Ramos (cell line): Measurements from ENCODE around the gene FBXW8.

Experiments
- in situ Hi-C: fragments of 300-500 bp; cut with MboI; formaldehyde crosslinking; loops from one replicate; pipeline ENCODE4 v1.14.3; 2022; ENCODE audit warnings: low sequenced_read_pairs; ENCODE audit not compliant: unreplicated experiment

FBXW8 gene

DNA sequence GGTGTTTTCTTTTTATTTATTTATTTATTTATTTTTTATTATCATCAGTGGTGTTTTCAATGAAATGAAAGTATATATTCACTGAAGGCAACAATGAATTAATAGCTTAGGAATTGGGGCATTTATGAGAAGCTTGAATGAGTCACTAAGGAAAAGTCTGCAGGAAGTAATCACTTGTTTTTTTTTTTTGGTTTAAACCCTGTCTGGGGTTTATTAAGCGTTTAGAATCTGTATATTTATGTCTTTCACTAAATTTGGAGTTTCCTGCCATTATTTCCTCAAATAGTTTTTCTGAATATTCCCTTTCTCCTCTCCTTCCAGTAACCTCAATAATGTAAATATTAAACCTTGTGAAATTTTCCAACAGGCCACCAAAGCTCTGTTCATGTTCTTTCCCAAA is 103.0 kb downstream of the FBXW8 start:
- in situ Hi-C loops, result no loop called here

DNA sequence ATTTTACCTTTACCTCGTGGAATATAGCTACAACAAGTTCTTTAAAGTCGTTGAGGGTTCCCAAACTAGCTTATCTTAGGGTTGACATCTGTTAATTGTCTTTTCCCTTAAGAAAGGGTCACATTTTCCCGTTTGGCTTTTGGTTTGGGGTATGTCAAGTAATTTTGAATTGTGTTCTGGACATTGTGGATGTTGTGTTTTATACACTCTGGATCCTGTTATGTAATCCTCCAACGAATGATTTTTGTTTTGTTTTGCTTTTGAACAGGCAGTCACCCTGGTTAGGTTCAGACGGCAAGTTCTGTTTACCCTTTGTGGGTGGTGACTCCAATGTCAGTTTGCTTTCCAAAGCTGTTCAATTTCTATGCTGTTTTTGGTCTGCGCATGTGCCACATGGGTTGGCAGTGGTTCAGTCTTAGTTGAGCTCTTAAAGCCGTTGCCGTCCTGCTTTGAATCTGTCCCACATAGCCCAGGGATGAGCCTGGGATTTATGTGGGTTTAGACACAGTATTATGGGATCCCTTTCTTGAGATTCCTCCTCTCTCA is 103.7 kb downstream of the FBXW8 start:
- in situ Hi-C loops, result no loop called here

DNA sequence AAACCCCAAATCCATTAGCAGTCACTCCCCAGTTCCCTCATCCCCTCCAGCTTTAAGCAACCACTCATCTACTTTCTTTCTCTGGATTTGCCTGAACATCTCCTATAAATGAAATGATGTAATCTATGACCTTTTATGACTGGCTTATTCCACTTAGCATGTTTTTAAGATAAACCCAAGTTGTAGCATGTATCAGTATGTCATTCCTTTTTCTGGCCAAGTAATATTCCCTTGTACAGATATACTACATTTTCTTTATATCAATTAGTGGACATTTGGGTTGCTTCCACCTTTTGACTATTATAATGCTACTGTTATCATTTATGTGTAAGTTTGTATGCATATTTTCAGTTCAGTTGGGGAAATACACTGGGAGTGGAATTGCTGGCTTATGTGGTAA is 105.1 kb downstream of the FBXW8 start:
- in situ Hi-C loops, result no loop called here

DNA sequence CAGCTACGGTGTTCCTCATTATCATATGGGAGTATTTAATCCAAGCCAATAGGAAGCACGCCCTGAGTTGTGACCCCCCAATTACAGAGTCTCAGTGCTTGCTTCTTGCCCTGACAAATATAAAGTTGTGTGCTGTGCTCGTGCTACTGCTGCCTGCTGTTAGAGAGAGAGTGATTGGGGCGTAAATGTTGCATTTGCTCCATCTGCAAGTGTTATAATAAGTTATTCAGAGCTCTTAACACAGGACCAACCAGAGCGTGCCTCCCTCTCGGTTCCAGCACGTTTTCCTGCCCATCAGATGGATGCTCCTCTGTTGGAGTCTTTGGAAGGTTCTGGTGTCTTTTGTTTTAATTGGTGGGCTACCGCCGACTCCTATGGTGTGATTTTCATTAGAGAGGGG is 107.1 kb downstream of the FBXW8 start:
- in situ Hi-C loops, result no loop called here

DNA sequence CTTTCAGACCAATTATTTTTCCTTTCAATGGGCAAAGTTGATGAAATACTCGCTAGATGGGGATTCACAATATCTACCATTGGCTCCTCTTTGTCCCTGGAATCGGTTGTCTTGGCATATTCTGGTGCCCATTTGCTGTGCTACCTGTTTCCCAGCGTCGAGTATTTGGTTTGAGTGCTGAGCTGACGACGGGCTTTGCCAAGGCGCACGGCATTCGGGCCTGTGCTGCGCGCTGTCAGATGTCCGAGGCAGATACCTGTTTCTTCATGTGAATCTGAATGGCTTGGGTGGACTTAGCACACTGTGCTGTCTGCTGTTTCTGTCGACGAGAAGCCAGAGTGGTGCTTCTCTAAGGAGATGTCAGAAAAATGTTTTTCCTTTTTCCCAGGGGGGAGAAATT is 107.5 kb downstream of the FBXW8 start:
- in situ Hi-C loops, result no loop called here

DNA sequence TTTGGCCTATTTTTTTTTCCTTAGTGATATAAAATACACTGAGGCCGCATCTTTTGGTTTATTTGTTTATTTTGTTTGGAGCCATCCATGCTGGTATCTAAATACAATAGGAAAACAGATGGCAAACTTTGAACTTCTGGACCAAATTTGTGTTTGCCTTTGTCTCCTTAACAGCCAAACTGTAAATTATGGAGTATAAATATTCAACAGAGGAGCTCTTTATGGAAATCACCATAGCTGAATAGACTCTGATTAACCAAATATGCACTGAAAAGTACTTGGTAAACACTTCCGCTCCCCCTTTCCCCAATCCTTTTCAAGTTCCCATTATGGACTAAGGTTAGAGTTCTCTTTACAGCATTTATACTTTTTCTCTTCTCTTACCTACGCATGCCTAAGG is 107.9 kb downstream of the FBXW8 start:
- in situ Hi-C loops, result no loop called here

DNA sequence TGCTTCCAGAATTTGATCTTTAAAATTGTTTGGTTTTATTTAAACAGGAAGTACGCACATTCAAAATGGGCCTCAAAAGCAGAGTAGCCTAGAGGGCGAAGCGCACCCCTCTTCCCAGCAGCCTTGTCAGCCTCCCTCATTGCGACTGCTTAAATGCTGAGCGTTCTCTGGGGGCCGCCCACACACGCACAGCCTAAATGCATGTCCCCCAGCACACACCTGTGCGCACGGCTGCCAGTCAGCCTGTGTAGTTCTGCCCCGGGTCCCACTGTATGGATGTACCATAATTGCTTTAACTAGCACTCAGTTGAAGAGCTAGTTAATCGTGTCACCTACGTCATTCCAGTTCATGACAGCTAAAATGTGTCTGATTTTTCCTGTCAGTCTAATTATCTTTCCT is 109.1 kb downstream of the FBXW8 start:
- in situ Hi-C loops, result loop anchor here (5.0 to 10.0 kb wide), 2 partner anchors 97 to 315 kb away; no protein-coding TSS in a partner anchor

DNA sequence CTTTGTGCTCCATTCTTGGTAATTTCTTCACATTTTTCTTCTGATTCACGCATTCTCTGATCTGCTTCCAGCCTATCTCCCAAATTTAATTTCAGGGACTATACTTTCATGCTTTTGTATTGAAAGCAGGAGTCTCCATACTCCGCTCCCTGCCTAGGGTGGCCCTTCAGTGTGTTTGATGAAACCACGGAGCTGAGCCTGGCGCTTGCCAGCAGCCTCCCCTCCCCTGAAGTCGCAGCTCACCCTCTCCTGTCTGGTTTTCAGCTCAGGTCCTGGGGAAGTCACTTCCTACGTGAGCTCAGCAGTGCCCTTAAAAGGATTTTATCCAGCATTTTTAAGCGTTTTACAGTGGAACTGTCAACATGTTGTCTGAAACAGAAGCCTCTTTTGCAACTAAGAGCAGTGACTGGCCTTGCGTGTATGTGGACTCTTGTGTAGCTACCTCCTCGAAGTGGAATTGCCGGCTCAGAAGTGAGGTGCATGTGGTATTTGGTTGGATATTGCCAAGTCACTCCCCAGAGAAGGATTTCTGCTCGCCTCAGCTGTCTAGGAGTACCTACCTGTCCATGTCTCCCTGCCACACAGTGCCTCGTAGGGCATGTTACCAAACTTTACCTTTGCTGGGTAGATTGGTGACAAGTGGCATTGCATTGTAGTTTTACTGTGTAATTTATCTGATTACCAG is 109.9 kb downstream of the FBXW8 start:
- in situ Hi-C loops, result loop anchor here (5.0 to 10.0 kb wide), 2 partner anchors 97 to 316 kb away; no protein-coding TSS in a partner anchor

DNA sequence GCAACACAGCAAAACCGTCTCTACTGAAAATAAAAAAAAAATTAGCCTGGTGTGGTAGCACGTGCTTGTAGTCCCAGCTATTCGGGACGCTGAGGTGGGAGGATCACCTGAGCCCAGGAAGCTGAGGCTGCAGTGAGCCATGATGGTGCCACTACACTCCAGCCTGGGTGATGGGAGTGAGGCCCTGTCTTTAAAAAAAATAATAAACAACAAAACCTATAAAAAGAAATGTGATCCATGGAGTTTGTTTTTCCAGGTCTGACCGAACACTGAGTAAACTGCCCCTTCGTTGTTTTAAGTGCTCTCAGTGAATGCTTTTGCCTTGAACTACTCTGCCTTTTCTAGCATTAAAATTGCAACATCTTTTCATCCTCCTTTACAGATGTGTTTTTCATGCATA is 111.7 kb downstream of the FBXW8 start:
- in situ Hi-C loops, result loop anchor here (5.0 to 10.0 kb wide), 2 partner anchors 95 to 318 kb away; no protein-coding TSS in a partner anchor

DNA sequence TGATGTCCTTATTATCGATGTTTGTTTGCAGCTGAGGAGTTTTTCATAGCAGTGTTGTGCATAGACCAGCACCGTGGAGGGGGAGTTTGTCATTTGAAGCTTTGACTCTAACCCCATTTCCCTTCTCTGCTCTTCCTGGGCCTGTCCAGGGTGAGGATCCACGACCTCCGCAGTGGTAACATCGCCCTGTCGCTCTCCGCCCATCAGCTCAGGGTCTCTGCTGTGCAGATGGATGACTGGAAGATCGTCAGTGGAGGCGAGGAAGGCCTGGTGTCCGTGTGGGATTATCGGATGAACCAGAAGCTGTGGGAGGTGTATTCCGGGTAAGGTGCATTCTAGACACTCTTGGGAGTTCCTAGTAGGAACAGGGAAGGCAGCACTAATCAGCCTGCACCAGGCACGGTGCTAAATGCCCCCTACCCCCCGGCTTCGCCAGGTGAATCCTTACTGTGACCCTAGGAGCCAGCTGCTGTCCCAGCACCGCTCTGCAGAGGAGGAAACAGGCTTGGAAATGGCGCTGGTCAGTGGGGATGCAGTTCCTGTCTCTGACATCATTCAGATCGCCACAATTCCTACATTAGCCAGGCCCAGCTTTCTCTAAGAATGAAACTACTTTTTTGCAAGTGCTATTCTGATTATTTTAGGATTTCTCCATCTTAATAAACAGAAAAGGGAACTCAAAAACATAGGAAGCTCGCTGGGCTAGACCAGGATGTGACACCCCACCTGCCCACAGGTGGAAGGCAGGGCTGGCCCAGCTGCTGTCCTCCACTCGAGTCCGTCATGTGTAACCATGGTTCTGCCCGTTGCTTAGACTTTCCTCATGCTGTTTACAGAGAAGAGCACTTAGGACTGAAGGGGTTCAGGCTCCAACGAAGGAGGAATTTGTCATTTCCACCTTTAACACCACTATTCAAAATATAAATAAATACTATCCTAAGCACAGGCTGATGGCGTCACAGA is 113.5 kb downstream of the FBXW8 start:
- in situ Hi-C loops, result loop anchor here (5.0 to 10.0 kb wide), 2 partner anchors 93 to 319 kb away; no protein-coding TSS in a partner anchor

DNA sequence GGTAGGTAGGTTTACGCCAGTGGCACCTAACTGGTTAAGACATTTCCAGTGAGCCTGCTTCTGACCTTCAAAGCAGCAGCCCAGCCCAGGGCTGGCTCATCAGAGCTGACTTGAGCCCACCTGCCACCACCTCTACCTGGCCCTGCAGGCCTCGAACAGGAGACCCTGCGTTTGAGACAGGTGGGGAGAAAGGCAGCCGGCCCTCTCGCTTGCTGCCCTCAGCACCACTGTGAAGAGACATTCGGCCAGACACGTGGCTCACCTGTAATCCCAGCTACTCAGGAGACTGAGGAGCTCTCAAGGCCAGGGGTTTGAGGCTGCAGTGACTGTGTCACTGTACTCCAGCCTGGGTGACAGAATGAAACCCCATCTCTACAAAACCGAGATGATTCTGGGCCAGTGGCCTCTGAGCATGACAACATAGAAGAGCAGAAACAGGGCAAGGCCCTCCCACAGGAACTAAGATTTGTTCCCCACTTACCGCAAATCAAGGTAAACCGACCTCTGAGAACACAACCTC is 114.3 kb downstream of the FBXW8 start:
- in situ Hi-C loops, result loop anchor here (5.0 to 10.0 kb wide), 2 partner anchors 92 to 320 kb away; no protein-coding TSS in a partner anchor

DNA sequence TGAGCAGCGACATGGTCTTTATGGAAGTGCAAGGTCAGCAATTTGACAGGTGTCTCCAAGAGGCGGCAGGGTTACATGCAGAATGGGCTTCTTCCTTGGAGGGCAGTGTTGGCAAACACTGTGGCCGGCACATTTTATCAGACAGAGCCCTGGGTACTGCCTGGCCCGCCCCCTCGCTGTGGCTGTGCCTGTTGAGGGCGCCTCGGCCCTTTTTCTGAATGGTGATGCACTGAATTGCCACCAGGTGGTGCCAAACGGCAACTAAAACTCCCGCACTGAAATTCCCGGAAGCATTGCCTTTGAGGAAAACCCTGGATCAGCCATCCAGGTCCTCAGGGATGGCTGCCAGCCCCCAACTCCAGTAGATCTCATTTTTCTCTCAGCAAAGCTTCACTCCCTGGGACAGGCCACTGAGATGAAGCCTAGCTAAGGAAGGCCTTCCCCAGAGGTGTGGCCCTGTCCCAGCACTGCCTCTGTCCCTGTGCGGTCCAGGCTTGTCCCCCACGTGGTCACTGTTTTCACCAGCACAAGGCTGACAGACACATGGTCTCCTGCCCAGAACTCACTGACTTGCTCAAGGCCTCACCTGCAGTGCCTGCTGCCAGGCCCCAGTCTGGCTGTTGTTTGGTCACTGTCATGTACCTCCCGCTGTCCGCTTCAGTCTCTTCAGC is 114.9 kb downstream of the FBXW8 start:
- in situ Hi-C loops, result loop anchor here (10.0 kb wide), 1 partner anchor 321 kb away; no protein-coding TSS in a partner anchor

DNA sequence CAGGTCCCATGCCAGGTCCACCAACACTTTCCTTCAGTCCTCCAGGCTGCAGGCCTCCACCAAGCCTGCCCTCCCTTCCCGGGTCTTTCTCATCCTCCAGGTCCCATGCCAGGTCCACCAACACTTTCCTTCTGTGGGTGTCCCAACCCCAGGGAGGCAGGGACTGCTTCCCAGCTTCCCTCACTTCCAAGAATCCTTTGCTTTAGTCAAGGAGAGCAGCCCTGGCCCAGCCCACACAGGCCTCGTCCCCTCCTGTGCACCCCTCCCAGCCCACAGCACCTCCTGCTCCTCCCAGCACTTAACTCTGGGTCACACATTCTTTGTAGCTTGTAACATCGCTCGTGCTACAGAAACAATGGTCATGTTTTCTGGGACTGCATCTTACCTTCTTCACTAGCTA is 115.6 kb downstream of the FBXW8 start:
- in situ Hi-C loops, result loop anchor here (10.0 kb wide), 1 partner anchor 322 kb away; no protein-coding TSS in a partner anchor

DNA sequence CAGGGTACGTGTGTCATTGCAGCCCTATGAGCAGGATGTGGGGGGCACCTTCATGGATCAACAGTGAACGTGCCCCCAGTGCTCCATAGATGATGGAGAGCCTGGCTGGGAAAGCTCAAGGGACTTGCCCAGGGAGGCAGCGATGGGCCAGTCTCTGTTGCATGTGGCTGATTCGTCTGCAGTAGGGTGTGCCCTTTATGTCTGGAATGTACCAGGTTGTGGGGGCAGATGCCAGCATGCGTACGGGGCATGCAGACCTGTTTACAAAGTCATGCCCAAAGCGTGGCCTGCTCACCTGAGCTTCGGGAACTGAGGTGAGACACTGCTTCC is 116.1 kb downstream of the FBXW8 start:
- in situ Hi-C loops, result loop anchor here (10.0 kb wide), 1 partner anchor 322 kb away; no protein-coding TSS in a partner anchor

DNA sequence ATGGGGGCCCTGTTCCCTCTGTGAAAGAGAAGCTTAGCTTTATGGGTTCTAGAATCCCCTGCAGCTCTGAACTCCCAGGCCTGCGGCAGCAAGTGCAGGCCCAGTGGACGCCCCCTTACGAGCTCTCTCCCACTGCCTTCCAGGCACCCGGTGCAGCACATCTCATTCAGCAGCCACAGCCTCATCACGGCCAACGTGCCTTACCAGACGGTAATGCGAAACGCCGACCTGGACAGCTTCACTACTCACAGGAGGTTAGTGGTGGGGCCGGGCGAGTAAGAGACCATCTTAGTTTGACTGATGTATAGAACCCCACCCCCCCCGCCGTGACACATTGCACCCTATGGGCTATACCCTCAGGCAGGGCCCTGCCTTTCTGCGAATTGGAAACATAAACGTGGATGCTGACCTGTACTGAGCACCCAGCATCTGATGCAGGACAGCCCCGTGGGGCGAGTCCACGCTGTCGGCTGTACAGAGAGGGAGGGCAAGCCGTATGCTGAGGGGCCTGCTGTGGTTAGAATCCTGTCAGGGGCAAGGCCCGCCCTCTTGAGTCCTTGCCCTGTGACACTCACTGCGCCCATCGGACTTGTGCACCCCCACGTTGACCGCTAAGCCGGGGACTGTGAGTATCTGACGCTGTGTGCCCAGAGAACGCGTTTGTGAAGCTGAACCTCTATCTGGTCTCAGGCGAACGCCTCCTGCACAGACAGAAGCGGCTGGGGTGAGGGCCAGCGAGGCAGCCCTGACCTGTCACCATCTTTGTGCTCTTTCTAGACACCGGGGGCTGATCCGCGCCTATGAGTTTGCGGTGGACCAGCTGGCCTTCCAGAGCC is 116.7 kb downstream of the FBXW8 start:
- in situ Hi-C loops, result loop anchor here (10.0 kb wide), 1 partner anchor 323 kb away; no protein-coding TSS in a partner anchor

DNA sequence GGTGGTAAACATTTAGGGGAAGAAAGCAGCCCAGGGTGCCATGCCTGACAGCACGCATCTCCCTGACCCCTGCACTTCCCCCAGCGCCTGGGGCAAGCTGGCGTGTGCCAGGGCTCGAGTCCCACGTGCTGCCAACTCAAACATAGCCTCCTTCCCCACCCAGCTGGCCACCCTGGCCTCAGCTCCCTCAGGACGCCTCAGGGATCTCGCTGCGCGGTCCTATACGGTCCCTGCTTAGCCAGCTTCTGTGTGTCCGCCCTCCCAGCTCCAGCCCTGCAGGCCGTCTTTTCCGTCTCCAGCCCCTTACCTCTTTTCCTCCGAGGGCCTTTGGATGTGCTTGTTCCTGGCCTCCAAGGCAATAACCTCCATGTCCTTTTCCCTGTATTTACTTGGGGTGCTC is 117.5 kb downstream of the FBXW8 start:
- in situ Hi-C loops, result loop anchor here (10.0 kb wide), 1 partner anchor 323 kb away; no protein-coding TSS in a partner anchor

DNA sequence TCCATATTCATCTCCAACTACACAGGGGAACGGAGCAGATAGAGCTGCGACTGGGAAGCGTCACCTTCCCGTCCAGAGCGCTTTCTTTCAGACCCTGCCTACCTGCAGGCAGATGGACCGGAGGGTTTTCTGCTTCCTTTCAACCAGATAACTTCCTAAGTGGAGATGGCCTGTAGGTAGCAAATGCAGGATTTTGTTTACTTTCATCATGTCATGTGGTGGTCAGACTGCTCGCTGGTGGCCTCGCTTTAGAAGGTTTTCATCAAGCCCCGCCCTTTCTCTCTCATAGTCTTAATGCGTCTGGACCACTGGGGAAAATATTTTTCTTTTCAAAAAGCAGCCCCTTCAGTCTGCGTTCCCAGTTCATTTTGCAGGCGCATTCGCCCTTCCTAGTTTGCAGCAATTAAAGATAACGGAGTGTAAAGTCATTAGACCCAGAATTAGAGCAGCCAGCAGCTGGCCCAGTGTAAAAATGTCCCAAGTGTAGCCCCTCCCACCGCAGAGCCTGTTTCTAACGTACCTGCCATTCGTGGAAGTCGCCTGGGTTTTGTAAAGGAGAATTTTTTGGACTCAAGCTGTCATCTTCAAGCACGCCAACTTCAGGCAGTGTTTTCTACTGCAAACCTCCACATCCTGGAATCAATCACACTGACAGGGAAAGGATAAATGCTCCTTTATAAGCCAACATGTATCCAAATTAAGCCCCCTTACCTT is 119.6 kb downstream of the FBXW8 start:
- in situ Hi-C loops, result no loop called here

DNA sequence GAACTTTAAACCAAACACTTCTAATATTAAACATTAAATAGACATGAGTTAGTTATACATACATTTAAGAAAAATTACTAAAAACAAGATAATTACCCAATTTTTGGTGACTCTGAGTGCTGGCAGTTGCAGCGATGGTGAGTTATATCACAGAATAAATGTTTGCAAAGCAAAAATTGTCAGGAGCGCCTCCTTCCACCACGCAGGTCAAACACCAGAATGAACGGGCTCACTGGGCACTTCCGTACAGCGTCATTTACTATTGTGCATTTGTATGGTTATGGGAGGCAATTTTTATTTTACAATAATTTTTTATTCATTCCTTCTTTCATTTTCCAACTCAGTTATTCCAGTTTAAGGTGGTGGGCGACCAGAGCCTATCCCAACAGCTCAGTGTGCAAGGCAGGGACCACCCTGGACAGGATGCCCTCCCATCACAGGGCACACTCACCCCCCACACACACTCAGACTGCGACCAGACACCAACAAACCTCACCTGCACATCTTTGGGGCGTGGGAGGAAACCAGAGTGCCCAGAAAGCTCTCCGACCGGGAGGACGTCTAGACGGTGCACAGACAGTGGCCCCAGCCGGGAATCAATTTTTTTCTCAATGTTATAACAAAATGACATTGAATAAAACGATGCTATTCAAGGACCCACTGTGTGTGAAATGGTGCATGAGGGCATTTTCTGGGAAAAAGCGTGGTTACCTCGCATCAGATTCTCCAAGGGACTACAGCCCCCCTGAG is 121.3 kb downstream of the FBXW8 start:
- in situ Hi-C loops, result no loop called here
